HL-60/S4 (cell line): Measurements from ENCODE around the gene KLHL15.
"Not testable (repeated sequence)": the region's sequence is repeated elsewhere in the genome, so short reads cannot be mapped to it uniquely, and the experiment has no call there.

Experiments used
- in situ Hi-C: fragments of 300-500 bp; cut with MboI; formaldehyde crosslinking; loops from 2 replicates; pipeline ENCODE4 v1.14.3; 2022; ENCODE audit warnings: low sequenced_read_pairs

KLHL15 gene

GRCh38 chrX:24018809-24019208 is 8.2 kb downstream of the KLHL15 start:
- in situ Hi-C loops, result no loop called here

- in situ Hi-C loops, result no loop called here
These were observed 9.3 kb downstream of the KLHL15 start for GRCh38 chrX:24017674-24018073.

- in situ Hi-C loops, result no loop called here
These were observed 12.5 kb downstream of the KLHL15 start for GRCh38 chrX:24014388-24015018.

GRCh38 chrX:24012266-24012665 is 14.7 kb downstream of the KLHL15 start:
- in situ Hi-C loops, result no loop called here

GRCh38 chrX:24005867-24006266 is 21.1 kb downstream of the KLHL15 start:
- in situ Hi-C loops, result no loop called here

GRCh38 chrX:24005028-24005427 is 22.0 kb downstream of the KLHL15 start:
- in situ Hi-C loops, result no loop called here

GRCh38 chrX:24002792-24003191 is 24.2 kb downstream of the KLHL15 start:
- in situ Hi-C loops, result no loop called here

GRCh38 chrX:24002167-24002566 is 24.8 kb downstream of the KLHL15 start:
- in situ Hi-C loops, result no loop called here

GRCh38 chrX:23999671-24000070 is 27.3 kb downstream of the KLHL15 start:
- in situ Hi-C loops, result no loop called here

GRCh38 chrX:23993012-23993633 is 33.9 kb downstream of the KLHL15 start:
- in situ Hi-C loops, result no loop called here

GRCh38 chrX:23992431-23992830 is 34.6 kb downstream of the KLHL15 start:
- in situ Hi-C loops, result no loop called here

GRCh38 chrX:23990455-23990854 is 36.5 kb downstream of the KLHL15 start:
- in situ Hi-C loops, result no loop called here

GRCh38 chrX:23989689-23990088 is 37.3 kb downstream of the KLHL15 start:
- in situ Hi-C loops, result no loop called here

GRCh38 chrX:23982891-23983290 is 44.1 kb downstream of the KLHL15 start:
- in situ Hi-C loops, result no loop called here

- in situ Hi-C loops, result no loop called here
These were observed 45.3 kb downstream of the KLHL15 start for GRCh38 chrX:23981711-23982110.

GRCh38 chrX:23981222-23981621 is 45.8 kb downstream of the KLHL15 start:
- in situ Hi-C loops, result no loop called here

- in situ Hi-C loops, result no loop called here
These were observed 47.0 kb downstream of the KLHL15 start for GRCh38 chrX:23980011-23980441.

- in situ Hi-C loops, result no loop called here
These were observed 48.5 kb downstream of the KLHL15 start for GRCh38 chrX:23978491-23978890.

GRCh38 chrX:23965630-23966029 is 61.4 kb downstream of the KLHL15 start:
- in situ Hi-C loops, result not testable (repeated sequence)

- in situ Hi-C loops, result no loop called here
These were observed 62.8 kb downstream of the KLHL15 start for GRCh38 chrX:23964191-23964590.

GRCh38 chrX:23959781-23960180 is 67.2 kb downstream of the KLHL15 start:
- in situ Hi-C loops, result no loop called here

GRCh38 chrX:23954396-23954795 is 72.6 kb downstream of the KLHL15 start:
- in situ Hi-C loops, result no loop called here

GRCh38 chrX:23953908-23954269 is 73.1 kb downstream of the KLHL15 start:
- in situ Hi-C loops, result no loop called here
